ENCODE measurements around the gene TBX21.
A peak's percentile ranks its signal among the peaks of the same experiment; 100 is the strongest.

TBX21 gene

GRCh38 chr17:47698749-47699535 lies 34.1 kb upstream of the TBX21 start:
- DNase-seq (ENCODE audit: low read depth in 2 of 2): peak; percentile 68 to 70

GRCh38 chr17:47699536-47699840 lies 33.5 kb upstream of the TBX21 start:
- DNase-seq (ENCODE audit: low read depth in 2 of 2): no peak

GRCh38 chr17:47700471-47701449 lies 32.3 kb upstream of the TBX21 start:
- no peak for DNase-seq (ENCODE audit: low read depth in 2 of 2)

DNA sequence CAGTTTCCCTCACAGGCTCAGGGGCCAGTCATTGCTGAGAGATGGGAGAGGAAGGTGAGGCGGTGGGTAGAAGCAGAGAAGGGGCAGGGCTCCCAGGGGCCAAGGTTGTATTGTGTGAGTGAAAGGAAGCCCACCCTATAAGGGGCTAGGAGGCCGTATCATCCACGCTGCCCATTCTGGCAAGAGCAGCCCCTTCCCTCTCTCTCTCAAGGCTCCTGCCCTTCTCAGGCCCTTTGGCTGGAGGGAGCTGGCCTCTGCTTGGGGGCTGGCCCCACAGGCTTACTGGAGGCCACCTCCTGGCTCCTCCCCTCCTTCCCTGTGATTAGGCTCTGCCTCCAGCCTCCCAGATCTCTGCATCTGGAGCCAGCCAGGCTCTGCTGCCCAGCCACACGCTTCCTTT lies 31.4 kb upstream of the TBX21 start:
- DNase-seq (ENCODE audit: low read depth in 2 of 2): no peak

GRCh38 chr17:47702391-47702995 lies 30.5 kb upstream of the TBX21 start:
- no peak for DNase-seq (ENCODE audit: low read depth in 2 of 2)

- no peak for DNase-seq (ENCODE audit: low read depth in 2 of 2)
Measured at GRCh38 chr17:47703191-47703591, 29.8 kb upstream of the TBX21 start.

DNA sequence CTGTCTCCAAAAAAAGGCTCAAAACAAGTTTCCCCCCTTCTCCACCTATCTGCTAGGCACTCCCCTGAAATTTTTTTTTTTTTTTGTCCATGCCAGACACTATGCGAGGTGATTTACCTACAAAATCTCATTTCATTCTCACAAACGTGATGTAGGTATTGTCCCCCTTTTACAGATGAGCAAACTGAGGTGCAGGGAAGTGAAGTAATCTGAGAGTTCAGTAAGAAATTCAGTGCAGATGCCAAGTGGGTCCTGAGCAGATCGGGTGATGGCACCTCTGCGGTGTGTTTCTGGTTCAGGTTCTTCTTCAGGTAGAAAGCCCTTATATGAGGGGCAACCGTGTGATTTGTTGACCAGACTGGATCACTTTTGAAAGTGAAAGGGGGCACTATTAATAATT lies 29.4 kb upstream of the TBX21 start:
- no peak for DNase-seq (ENCODE audit: low read depth in 2 of 2)

GRCh38 chr17:47704116-47704515 lies 28.9 kb upstream of the TBX21 start:
- no peak for DNase-seq (ENCODE audit: low read depth in 2 of 2)

- no peak for DNase-seq (ENCODE audit: low read depth in 2 of 2)
Measured at GRCh38 chr17:47704736-47705135, 28.3 kb upstream of the TBX21 start.

- DNase-seq (ENCODE audit: low read depth in 2 of 2): no peak
Measured at GRCh38 chr17:47705536-47706530, 27.2 kb upstream of the TBX21 start.

DNA sequence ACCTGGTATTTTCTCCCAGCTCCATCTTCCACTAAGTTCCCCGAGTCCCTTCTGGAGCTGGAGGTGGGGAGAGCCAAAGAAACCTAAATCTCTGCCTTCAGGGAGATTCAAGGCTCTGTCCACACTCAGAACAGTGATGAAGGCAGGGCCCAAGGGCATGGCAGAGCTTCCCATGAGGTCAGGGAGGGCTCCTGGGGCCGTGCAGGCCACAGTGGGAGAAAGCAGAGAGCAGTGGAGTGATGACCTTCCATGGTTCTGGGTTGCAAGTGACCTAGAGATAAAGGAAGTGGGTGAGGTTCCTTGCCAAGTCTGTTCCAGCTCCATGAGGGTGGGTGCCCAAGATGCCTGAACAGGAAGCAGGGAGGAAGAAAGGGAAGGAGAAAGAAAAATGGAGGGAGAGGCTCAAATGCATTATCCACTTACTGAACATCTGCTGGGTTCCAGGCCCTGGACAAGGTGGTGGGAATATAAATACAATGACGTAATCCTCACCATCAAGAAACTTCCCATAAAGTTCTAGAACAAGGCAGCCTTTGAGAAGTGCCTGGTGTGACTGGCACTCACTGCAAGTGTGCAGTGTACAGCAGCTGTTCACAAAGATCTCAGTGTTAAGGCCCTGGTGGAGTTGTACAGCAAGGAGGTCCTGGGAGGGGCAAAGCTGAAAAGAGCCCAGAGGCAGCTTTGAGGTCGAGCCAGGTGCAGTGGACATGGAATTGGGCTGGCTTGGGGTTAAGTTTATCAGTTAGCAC lies 25.8 kb upstream of the TBX21 start:
- no peak for DNase-seq (ENCODE audit: low read depth in 2 of 2)

- no peak for DNase-seq (ENCODE audit: low read depth in 2 of 2)
Measured at GRCh38 chr17:47707884-47708283, 25.2 kb upstream of the TBX21 start.

DNA sequence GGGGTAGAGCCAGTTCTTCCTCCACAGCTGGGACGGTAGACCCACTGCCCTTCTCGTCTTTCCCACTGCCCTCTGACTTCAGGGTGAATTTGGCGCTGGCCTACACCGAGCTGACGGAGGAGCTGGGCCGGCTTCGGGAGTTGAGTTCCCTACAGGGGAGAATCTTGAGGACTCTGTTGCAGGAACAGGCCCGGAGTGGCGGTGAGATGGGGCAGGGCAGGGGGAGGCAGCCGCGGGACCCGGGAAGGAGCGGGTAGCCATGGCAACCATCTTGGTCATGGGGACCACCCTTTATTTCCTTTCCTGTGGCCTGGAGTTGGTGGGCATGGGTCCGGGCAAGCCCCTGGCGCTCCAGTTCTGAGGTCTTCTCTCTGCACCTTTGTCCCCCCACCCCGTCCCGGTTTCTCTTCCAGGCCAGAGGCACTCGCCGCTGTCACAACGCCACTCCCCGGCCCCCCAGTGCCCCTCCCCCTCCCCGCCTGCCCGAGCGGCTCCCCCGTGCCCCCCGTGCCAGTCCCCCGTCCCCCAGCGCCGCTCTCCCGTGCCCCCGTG lies 24.6 kb upstream of the TBX21 start:
- no peak for DNase-seq (ENCODE audit: low read depth in 2 of 2)

DNA sequence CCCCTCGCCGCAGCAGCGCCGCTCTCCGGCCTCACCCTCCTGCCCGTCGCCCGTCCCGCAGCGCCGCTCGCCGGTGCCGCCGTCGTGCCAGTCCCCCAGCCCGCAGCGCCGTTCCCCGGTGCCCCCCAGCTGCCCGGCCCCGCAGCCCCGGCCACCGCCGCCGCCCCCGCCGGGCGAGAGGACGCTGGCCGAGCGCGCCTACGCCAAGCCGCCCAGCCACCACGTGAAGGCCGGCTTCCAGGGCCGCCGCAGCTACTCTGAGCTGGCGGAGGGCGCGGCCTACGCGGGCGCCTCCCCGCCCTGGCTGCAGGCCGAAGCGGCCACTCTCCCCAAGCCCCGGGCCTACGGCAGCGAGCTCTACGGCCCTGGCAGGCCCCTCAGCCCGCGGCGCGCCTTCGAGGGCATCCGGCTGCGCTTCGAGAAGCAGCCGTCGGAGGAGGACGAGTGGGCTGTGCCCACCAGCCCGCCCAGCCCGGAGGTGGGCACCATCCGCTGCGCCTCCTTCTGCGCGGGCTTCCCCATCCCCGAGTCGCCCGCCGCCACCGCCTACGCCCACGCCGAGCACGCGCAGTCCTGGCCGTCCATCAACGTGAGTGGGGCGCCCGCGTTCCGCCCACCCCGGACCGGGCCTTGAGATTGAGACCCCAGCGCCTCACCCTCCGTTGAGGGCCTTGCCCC lies 24.0 kb upstream of the TBX21 start:
- no peak for DNase-seq (ENCODE audit: low read depth in 2 of 2)

DNA sequence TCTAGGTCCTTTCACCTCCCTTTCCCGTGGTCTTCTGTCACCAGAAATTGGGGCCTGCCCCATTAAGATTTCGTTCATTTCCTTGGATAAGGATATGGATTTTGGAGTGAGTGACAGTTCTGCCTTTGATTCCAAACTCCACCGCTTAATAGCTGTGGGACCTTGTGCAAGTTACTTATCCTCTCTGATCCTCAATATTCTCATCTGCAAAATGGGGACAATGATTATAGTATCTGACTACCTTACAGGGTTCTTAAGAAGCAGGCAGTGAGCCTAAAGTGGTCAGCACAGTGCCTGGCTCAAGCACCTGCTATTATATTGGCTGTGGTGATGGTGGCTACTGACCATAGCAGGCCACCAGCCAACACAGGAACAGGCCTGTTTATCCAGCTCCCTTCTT lies 23.4 kb upstream of the TBX21 start:
- no peak for DNase-seq (ENCODE audit: low read depth in 2 of 2)

DNA sequence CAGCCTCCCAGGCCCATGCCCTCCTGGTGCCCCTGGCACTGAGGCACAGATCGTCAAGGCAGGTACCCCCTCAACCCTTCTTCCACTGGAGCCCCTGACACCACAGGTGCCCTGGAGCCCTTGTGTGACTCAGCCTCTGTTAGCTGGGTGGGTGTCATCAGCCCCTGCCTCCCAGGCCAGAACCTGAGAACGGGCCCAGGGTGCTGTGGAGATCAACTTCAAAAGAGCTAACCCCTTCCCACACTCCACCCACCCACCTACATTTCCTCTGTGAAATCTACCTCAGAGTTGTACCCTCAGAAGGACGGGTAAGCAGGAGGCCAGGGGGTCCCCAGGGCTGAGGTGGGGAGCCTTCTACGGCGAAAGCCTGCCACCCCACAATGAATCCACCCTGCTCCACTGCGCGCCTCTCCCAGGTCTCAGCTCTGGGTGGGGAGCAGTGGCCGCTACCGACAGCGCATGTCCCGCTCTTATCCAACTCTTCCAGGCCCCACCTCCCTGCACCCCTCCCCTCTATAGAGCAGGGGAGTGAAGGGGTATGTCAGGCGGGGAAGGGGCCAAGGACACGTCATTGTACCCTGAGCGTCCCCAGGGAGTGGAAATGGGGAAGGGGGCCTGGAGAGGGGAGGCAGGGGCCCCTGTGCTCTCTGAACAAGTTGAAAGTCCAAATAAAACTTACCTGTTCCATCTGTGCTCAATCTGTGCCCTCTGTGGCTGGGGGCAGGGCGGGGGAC lies 21.5 kb upstream of the TBX21 start:
- DNase-seq (ENCODE audit: low read depth in 2 of 2): no peak

- no peak for DNase-seq (ENCODE audit: low read depth in 2 of 2)
Measured at GRCh38 chr17:47712330-47713023, 20.6 kb upstream of the TBX21 start.

GRCh38 chr17:47713980-47714700 lies 18.9 kb upstream of the TBX21 start:
- no peak for DNase-seq (ENCODE audit: low read depth in 2 of 2)

Measured in stimulated activated CD8-positive, alpha-beta memory T cell treated with anti-CD3 and anti-CD28 coated beads, Interleukin-2, amount 100 ng/mL, for 1 hour (primary cell).